Stimulated activated CD4-positive, alpha-beta T cell treated with anti-CD3 and anti-CD28 coated beads, Interleukin-4, amount 100 ng/mL, for 1 hour (primary cell): ENCODE data around the gene NLRP9.

Experiments
- DNase-seq: peaks from one replicate; pipeline ENCODE4 v3.0.0-alpha.2; 2020

Gene NLRP9

DNA sequence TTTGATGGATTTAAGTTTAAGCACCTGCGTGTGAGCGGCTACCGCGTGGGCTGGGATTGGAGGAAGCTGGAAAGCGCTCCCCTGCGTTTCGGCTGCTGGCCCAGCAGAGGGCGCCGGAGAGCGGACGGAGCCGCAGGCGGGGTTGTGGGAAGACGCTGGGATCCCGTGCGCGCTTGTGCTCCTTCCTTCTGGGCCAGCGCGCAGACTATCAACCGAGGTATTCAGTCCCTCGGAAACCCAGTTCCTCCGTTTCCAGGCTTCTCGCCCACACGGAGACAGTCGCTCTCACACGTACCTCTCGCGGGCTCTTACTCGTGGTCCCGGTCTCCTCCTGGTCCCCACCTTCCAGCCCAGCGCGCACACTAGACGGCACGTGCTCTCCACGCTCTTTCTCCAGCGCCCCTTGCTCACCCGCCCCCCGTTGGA, 34.4 kb downstream of the NLRP9 start:
- DNase-seq = peak; percentile 56

DNA sequence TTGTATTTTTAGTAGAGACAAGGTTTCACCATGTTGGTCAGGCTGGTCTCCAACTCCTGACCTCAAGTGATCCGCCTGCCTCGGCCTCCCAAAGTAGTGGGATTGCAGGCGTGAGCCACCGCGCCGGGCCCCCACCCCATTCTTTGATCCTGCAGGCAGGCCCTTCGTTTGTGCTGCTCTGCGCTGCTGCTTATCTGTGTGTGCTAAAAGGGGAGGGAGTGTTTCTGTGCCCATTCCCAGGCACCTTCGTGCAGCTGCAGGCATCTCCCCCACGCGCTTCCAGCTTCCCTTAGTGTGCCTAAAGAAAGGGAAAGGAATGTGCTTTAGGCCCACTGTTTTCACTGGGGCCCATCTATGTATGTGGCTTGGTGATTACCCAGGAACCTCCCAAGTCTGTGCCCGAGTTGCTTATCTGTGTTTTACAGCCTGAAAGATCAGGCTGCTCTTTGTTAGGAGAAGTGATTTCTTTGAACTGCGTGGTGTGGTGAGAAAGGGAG, 36.0 kb downstream of the NLRP9 start:
- no peak for DNase-seq

DNA sequence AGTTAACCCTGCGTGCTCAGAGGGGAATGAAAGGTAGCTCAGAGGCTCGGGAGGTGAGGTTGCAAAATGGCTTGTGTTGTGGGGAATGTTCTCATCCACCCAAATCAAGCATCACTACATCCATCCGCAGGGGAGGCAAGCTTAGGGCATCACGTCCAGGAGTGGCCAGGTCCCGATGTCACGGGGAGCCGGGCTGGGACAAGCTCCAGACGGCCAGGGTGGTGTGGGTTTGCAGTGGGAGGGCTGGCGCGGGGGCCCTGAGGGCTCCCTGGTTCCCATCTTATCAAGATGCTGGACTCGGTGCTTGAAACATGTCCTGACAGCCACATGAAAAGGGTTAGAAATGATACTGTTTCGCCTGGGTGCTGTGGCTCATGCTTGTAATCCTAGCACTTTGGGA, 37.4 kb downstream of the NLRP9 start:
- no peak for DNase-seq

DNA sequence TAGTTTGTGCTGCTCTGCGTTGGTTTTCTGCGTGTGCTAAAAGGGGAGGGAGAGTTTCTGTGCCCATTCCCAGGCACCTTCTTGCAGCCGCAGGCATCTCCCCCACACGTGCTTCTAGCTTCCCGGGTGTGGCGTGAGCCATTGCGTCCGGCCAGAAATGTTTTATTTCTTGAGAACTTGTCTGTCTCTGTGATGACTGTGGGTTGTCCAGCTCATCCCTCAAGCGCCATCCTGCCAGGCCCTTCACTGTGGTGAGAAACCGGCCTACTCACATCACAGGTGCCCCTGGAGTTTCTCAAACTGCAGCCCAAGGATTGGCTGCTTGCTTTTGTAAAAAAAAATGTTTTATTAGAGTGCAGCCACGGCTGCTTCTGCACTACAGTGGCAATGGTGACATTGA, 39.0 kb downstream of the NLRP9 start:
- no peak for DNase-seq

DNA sequence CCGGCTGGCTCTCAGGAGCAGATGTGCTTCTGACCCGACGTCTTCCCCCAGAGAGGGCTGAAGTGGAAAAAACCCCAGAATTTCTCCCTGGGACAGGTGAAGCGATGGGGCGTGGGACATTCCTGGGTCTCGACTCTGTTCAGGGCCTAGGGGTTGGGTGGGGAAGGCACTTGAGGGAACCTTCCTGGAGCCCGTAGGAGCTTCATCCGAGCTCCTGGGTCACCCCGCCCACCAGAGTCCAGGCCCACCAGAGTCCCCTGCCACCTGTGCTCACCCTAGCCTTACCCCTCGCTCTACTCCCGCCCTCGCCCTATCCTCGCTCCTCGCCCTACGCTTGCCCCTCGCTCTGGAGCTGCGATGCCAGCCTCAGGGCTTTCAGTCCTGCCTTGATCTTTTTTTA, 39.9 kb downstream of the NLRP9 start:
- no peak for DNase-seq

DNA sequence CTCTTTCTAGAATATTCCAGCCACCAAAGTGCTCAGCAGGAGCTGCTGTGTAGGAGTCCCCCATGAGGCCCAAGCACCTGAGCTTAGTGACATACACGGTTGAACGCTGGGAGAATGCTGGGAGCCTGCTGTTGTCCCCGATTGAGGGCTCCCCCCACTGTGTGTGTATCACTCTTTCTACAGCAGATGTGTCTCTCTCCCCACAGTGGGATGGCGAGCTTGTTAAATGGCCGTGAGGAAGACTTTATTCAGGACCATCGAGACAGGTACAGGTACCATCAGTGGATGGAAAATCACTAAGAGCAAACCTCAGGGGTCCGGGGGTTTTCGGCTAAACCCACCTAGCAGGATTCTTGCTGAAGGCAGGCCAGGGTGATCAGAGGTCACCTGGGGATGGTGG, 40.5 kb downstream of the NLRP9 start:
- no peak for DNase-seq

DNA sequence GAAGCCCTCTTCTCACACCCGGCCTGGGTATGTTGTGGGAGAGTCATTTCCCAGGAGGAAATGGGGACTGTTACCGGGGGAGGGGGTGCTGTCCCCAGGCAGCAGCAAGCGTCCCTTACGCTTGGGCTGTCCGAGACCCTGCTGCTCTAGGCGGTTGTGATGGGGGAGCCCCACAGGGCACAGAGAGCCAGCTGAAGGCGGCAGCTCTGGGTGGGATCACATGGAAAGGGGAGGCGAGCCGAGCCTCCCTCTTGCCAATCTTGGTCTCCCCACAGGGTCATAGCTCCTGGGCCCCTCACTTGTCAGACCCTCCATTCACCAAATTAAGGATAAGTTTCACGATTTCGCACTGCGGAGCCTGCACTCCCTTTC, 41.1 kb downstream of the NLRP9 start:
- DNase-seq = no peak

DNA sequence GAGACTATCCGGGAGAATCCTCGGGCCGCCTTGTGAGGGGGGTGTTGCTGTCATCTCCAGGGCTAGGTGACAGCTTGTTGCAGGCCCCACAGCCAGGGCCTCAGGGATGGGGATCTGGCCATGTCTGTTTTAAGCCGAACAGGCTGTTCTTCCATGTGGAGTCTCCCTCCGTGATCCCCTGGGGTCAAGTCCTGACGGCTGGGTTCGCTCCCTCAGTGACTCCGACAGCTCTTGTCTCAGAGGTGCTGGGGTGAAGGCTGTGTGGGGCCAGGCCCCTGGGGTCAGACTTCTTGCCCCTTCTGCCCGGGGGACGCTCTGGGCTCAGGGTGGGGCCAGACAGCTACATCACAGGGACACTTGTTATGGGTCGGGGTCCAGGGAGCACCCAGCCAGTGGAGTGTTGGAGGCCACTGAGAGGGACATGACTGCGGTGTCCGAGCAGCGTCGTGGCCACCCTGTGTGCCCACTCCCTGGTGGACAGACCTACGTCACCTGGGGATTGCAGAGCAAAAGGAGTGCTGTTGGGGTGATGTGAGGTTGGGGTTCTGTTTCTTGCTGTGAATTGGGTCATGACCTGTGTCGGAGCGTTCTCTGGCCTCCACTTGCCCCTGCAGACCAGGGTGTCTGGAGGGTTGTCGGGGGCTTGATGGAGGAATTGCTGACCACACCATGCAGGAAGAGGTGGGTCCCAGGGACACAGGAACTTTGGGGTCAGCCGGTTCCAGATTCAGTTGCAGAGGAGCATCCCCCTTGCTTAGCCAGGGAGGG, 41.7 kb downstream of the NLRP9 start:
- DNase-seq = no peak

DNA sequence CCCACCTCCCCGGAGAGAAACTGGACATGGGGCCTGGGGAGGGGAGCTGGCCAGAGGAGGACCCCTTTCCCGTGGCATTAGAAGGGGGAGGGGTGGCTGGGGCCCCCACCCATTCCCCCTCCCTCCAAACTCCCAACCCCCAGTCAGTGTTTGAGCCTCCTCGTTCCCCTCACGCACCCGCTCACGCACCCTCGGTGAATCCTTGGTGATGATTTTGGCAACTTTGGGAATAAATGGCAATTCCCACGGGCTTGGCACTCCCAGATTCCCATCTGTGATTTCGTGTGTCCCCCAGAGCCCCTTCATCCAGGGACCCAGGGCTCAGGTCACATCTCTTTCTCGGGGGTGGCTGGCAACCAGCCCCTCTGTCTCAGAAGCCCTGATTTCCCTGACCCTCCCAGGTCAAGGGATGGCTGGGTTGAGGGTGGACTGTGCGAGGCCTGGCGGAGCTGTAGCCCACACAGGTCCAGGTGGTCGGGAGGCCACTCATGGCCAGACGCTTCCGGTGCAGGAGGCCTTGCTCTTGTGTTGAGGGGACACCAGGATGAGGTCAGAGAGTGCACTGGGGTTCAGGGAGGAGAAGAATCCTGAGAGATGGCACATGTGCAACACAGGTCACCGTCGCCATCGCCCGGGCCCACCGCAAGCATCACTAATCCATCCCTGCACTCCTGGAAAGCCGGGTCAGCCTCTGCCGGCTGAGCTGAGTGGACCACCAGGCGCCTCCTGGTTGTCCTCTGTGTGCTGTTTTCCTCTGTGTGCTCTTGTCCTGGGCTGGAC, 42.5 kb downstream of the NLRP9 start:
- no peak for DNase-seq

DNA sequence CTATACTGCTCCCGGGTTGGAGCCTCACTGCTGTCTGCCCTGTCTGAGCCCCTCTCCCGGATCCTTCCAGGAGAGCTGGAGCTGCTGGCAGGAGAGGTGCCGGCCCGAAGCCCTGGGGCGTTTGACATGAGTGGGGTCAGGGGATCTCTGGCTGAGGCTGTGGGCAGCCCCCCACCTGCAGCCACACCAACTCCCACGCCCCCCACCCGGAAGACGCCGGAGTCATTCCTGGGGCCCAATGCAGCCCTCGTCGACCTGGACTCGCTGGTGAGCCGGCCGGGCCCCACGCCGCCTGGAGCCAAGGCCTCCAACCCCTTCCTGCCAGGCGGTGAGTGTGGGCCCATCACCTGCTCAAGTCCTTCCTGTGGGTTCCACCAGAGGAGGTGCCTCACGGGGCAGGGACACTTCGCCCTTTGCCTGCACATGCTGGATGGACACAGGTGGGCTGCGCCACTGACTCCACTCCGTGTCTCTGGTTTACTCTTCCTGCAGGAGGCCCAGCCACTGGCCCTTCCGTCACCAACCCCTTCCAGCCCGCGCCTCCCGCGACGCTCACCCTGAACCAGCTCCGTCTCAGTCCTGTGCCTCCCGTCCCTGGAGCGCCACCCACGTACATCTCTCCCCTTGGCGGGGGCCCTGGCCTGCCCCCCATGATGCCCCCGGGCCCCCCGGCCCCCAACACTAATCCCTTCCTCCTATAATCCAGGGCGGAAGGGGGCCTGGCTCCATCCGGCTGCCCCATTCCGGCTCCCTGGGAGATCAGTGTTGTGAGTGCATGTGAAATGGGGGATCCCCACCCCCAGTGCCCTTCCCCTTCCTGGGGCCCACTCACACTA, 43.3 kb downstream of the NLRP9 start:
- DNase-seq = no peak

DNA sequence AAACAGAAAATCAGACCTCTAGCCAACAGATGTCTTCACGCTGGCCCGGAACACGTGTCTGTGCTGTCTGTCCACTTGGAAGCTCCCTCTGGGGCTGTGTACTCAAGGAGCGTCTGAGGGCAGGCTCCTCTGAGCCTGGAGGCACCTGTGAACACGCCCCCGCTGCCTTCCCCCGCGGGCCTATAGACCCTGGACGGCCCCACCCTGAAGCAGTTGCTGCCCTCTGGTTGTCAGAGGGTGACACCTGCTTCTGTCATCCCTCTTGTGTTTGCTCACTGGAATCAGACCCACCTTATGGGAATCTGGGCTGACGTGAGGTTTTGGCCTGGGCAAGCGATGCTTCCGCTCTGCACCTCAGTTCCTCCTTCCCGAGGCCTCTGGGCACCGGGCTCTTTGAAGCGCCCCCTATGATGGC, 44.0 kb downstream of the NLRP9 start:
- no peak for DNase-seq

DNA sequence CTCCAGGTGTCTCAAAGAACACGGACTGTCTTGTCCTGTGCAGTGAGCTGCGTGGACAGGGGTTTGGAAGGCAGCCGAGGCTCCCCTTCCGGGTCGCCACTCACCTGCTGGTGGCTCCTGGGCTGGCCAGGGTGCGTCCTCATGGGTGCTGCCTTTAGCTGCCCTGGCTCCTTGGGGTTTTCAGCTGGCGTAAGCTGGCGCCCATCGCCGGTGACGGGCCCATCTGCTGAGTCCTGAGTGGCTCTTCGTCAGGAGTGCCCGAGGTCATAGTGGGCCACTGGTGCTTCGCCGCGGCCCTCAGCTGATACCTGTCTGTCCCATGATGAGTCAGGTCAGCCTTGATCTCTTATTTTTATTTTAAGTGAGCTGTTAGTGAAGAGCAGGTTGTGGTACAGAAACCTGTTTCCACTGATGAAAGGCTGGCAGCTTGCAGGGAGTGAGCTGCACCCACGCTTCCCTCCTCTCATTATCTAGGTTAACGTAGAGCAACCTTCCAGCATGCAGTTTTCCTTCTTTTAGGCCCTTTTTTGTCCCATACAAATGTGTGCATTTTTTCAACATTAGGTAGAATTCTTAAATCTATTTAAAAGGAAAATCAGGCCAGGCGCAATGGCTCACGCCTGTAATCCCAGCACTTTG, 44.7 kb downstream of the NLRP9 start:
- DNase-seq = no peak

DNA sequence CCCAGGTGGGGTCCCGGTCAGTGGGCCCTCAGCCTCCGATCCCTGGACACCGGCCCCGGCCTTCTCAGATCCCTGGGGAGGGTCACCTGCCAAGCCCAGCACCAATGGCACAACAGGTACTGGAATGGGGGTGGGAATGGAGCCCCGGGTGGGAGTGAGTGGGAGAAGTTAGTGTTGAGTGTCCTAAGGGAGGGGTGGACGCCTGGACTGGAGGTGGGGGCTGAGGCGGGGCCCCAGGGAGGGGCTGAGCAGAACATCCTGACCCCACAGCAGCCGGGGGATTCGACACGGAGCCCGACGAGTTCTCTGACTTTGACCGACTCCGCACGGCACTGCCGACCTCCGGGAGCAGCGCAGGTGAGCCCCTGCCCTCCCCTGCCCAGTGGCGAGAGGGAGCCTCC, 45.5 kb downstream of the NLRP9 start:
- no peak for DNase-seq

DNA sequence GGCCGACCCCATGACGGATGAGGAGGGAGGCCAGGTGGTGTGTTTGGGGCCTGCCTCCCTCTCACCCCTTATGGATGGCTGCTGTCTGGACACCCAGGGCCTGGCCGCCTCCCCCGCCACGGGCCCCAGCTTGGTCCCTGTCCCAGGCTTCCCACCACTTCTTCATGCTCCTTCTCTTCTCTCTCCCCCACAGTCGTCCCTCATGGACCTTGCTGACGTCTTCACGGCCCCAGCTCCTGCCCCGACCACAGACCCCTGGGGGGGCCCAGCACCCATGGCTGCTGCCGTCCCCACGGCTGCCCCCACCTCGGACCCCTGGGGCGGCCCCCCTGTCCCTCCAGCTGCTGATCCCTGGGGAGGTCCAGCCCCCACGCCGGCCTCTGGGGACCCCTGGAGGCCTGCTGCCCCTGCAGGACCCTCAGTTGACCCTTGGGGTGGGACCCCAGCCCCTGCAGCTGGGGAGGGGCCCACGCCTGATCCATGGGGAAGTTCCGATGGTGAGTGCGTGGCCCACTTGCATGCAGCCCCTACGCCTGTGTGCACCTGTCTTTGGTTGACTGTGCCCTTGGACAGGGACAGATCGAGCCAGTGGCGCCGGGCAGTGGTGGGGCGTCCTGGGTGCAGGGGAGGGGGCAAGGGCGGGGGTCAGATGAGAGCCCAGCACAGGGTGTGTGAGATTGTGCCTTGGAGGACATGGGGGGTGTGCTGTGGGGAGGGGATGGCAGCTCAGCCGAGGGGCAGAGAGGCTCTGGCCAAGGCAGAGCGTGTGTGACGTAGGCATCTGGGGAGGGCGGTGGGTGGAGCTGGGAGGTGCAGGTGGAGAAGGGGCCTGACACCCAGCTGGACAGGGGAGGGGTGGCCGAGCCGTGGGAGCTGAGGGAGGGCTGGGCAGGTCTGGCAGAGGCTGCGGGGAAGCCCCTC, 46.4 kb downstream of the NLRP9 start:
- no peak for DNase-seq

DNA sequence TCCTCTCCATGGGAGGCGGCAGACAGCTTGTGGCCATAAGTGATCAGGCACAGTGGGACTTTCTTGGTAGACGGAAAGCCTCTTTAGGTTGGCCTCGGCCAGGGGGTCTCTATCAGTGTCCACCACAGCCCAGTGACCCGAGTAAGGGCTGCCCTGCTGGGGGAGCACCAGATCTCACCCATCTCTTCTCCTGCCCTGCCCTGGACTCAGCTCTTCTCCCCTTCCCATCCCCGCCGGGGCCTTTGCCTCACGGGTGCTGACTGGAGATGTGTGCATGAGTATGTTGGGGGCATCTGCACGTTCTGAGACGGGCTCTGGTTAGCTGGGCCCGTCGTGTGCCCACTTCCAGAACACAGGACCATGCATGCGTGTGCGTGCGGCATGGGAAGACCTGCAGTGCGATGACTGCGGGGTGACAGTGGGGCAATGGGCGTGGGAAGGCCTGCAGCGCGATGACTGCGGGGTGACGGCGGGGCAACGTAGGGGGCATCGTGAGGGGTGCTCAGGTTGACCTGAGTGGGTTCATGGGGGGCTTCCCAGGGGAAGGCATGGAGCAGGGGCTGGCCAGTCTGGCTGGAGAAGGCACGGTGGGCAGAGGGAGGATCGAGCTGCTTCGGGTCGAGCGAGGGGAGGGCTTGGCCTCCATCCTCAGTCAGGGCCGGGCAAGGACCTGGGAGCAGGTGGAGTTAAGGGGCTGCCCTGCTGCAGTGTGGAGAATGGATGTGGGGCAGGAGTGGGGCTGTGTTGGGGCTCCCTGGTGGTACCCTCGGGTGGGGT, 47.2 kb downstream of the NLRP9 start:
- no peak for DNase-seq

DNA sequence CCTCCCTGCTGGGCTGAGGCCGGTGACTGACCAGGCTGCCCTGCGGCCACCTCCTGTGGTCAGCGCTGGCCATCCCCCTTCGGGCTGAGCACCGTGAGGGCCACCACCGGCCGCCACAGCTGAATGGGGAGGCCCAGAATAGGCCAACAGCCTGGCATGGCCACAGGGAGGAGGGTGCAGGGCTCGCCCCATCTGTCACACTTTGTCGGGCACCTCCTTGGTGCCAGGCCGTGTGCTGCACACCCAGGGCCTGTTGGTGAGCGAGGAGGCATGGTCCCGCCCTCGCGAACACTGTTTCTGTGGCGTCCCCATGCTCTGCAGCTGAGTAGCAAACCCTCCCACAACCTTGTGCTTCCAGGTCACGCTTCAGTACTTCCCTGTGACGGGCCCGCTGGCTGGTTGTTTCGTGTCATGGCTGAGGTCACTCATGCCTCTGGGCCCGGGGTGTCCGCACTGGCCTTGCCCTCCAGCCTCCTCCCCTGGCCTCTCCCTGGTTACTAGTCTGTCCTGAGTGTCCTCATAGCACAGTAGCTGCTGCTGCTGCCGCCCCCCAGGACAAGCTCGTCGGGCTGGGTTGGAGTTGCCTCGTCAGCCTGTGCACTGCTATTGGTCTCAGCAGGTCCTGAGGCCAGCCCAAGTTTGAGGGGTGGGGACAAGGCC, 48.0 kb downstream of the NLRP9 start:
- no peak for DNase-seq

DNA sequence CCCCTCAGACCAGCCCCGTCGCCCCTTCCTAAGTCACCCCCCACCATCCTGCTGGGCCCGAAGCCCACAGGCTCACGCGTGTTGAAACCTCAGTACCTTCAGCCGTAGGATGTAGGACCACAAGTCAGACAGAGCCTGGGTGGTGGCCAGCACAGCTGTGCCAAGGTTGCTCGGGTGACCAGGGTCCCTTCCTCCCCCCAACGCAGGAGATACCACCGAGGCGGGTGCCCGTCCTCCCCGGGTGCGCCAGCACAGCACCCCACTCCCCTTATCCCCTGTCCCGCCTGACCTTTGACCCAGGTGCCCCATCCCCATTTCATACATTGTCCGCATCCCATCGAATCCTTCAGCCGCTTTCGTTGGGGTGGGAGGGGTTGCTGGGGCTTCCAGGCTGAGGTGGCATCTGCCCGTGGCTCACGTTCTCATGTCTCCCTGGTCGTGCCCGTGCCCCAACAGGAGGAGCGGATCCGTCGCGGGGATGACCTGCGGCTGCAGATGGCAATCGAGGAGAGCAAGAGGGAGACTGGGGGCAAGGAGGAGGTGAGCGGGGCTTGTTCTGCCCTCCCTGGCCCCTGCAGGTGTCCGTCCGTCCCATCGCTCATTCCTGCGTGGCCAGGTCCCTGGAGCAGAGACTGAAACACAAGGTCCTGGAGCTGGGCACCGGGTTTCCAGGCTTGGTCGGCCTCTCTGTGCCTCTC, 48.6 kb downstream of the NLRP9 start:
- no peak for DNase-seq

DNA sequence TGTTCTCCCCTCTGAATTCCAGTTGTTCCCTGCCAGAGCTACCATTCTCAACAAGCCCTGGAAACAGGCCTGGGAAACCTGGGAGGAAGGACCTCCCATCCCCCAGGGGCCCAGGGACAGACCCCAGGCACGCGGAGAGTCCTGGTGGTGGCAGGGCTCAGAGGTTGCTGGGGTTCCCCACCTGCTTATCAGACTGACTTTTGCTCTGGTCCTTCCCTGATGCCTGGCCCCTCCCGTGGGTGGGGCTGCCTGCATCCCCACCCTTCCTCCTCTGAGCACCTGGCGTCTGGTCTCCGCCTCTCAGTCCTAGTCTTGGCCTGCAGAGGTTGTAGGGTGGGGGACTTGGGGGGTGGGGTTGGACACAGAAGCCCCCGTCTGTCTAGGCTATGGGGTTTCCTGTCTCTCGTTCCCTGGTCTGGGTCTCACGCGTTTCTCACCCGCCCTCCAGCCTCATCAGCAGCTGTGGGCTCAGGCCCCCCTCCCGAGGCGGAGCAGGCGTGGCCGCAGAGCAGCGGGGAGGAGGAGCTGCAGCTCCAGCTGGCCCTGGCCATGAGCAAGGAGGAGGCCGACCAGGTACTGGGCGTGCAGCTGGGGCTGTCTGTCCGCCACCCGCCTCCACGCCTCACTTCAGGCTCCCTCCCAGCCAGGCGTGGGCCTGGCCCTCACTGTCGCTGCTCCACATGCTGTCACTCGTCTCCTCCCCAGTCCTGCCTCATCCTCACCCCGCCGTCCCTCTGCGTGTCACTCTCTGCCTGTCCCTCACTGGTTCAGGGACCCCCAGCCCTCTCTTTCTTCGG, 49.6 kb downstream of the NLRP9 start:
- no peak for DNase-seq
